Measurements from ENCODE around the gene NBR1.

- TF ChIP-seq CTCF (IDR thresholded peaks at IDR 0.05) (no peak), POLR2A (IDR thresholded peaks at IDR 0.05) (peak; percentile 28 to 42)
Observed at GRCh38 chr17:43170140-43170765, 761 bp upstream of the NBR1 start.

All from thyroid gland (tissue), 4 donors.